ENCODE data around the gene ERGIC1. TPM values are rescaled to one million over a fixed set of nuclear protein-coding genes. Genes with fewer than 3 reads are reported as not detected.
A peak's percentile ranks its signal among the peaks of the same experiment; 100 is the strongest.

ERGIC1 gene
- total and polyA plus RNA-seq, 3 donors from 2014 or later = 89.8 to 100.0 (median 94.1) TPM

GRCh38 chr5:172871982-172872381 lies 37.9 kb downstream of the ERGIC1 start:
- intact Hi-C loops (cut with DNase I; ENCODE audit: low total_unique reads) = loop anchor here (10.0 kb wide), 1 partner anchor 77 kb away; no protein-coding TSS in a partner anchor
- peak overlapping the region; percentile 81 for H3K27ac ChIP-seq
- H3K36me3 ChIP-seq (ENCODE audit: low read depth, missing control alignments) = no peaks in the 10 kb centered on the region
- H3K4me1 ChIP-seq = peaks cover 75% of the 10 kb centered on the region
- TF ChIP-seq CTCF (IDR thresholded peaks at IDR 0.05) (no peak), POLR2A (IDR thresholded peaks at IDR 0.05) (no peak)
- WGBS, 2 donors = 20 to 50% methylated on average over 5 of the region's 5 CpGs
- no peak overlapping the region for H3K4me3 ChIP-seq
- no peaks in the 10 kb centered on the region for H3K27me3 ChIP-seq
- DNase-seq = peak; percentile 40
- H3K9me3 ChIP-seq = no peaks in the 10 kb centered on the region

- Histone ChIP-seq H3K27me3 (no peaks in the 10 kb centered on the region), H3K4me3 (no peak overlapping the region), H3K4me1 (peaks cover 72% of the 10 kb centered on the region), H3K27ac (peak overlapping the region; percentile 81), H3K9me3 (no peaks in the 10 kb centered on the region), H3K36me3 (ENCODE audit: low read depth, missing control alignments) (no peaks in the 10 kb centered on the region)
- intact Hi-C loops (cut with DNase I; ENCODE audit: low total_unique reads) = loop anchor here (10.0 kb wide), 1 partner anchor 78 kb away; no protein-coding TSS in a partner anchor
- TF ChIP-seq POLR2A (IDR thresholded peaks at IDR 0.05) = no peak
- WGBS, 2 donors = 17 to 39% methylated on average over 12 to 13 of the region's 13 CpGs
- DNase-seq = peak; percentile 93
Measured at GRCh38 chr5:172872997-172873491, 39.0 kb downstream of the ERGIC1 start.

GRCh38 chr5:172873513-172873912 lies 39.5 kb downstream of the ERGIC1 start:
- intact Hi-C loops (cut with DNase I; ENCODE audit: low total_unique reads) = loop anchor here (10.0 kb wide), 1 partner anchor 79 kb away; no protein-coding TSS in a partner anchor
- peaks cover 72% of the 10 kb centered on the region for H3K4me1 ChIP-seq
- no peak overlapping the region for H3K4me3 ChIP-seq

GRCh38 chr5:172874647-172875504 lies 40.8 kb downstream of the ERGIC1 start:
- Histone ChIP-seq H3K4me3 (no peak overlapping the region), H3K27me3 (no peaks in the 10 kb centered on the region), H3K27ac (peak overlapping the region; percentile 0 to 81), H3K9me3 (no peaks in the 10 kb centered on the region), H3K4me1 (peaks cover 64% of the 10 kb centered on the region), H3K36me3 (ENCODE audit: low read depth, missing control alignments) (no peaks in the 10 kb centered on the region)
- TF ChIP-seq POLR2A (IDR thresholded peaks at IDR 0.05) (no peak), CTCF (IDR thresholded peaks at IDR 0.05) (no peak)
- WGBS, 2 donors = 77 to 81% methylated on average over 8 of the region's 8 CpGs
- no peak for DNase-seq
- intact Hi-C loops (cut with DNase I; ENCODE audit: low total_unique reads) = loop anchor here (10.0 kb wide), 1 partner anchor 80 kb away; no protein-coding TSS in a partner anchor

More at GRCh38 chr5:172873513-172873912, 39.5 kb downstream of the ERGIC1 start:
- TF ChIP-seq POLR2A (IDR thresholded peaks at IDR 0.05) = no peak
- no peak for TF ChIP-seq CTCF (IDR thresholded peaks at IDR 0.05)
- 68 to 100% methylated on average over 1 to 3 of the region's 3 CpGs for WGBS, 2 donors
- no peak for DNase-seq
- no peaks in the 10 kb centered on the region for H3K9me3 ChIP-seq
- no peaks in the 10 kb centered on the region for H3K36me3 ChIP-seq (ENCODE audit: low read depth, missing control alignments)
- H3K27me3 ChIP-seq = no peaks in the 10 kb centered on the region
- peak overlapping the region; percentile 81 for H3K27ac ChIP-seq

- intact Hi-C loops (cut with DNase I; ENCODE audit: low total_unique reads) = loop anchor here (10.0 kb wide), 1 partner anchor 81 kb away; no protein-coding TSS in a partner anchor
- TF ChIP-seq POLR2A (IDR thresholded peaks at IDR 0.05) (no peak), CTCF (IDR thresholded peaks at IDR 0.05) (no peak)
- no peak for DNase-seq
- Histone ChIP-seq H3K36me3 (ENCODE audit: low read depth, missing control alignments) (no peaks in the 10 kb centered on the region), H3K9me3 (no peaks in the 10 kb centered on the region), H3K4me1 (peaks cover 56% of the 10 kb centered on the region), H3K4me3 (no peak overlapping the region), H3K27ac (peak overlapping the region; percentile 0 to 81), H3K27me3 (no peaks in the 10 kb centered on the region)
- WGBS, 2 donors = 55% methylated on average over 7 of the region's 7 CpGs
Measured at GRCh38 chr5:172875505-172876279, 41.6 kb downstream of the ERGIC1 start.

Data from testis (tissue), 3 donors.